IMR-90 (cell line): ENCODE data around the gene MPC1. TPM values are rescaled to one million over a fixed set of nuclear protein-coding genes. Genes with fewer than 3 reads are reported as not detected.

ENCODE experiments used
- ATAC-seq: fragments of 200-7000 bp; cut with Tn5 transposase; 2 replicates; pipeline ENCODE4 v1.9.1; 2020; ENCODE audit warnings: low read depth, mild to moderate bottlenecking, moderate library complexity
- BruUV-seq: library from RNA; stranded (reverse); fragments of 400-500 nt; replicated peaks from 2 replicates; lab custom pipeline; 2021; lab: Mats Ljungman, UMichigan
- CTCF ChIA-PET: fragments of 300-600 bp; formaldehyde crosslinking; extraction: SDS; loops from one replicate; lab custom pipeline; 2021; ENCODE audit warnings: antibody characterized with exemption; lab: Yijun Ruan, JAX
- POLR2A ChIA-PET: fragments of 300-600 bp; sonication (Branson Sonifier 250); formaldehyde crosslinking; loops from one replicate; lab custom pipeline; 2022; ENCODE audit warnings: antibody characterized with exemption; ENCODE audit not compliant: unreplicated experiment; lab: Charles Lee
- DNase-seq: peaks from one replicate; pipeline ENCODE4 v3.0.0; 2013
- H2AFZ ChIP-seq: replicated peaks from 2 replicates; pipeline ENCODE3; 2013; ENCODE audit warnings: low read length, mild to moderate bottlenecking; ENCODE audit not compliant: poor library complexity
- H2AK5ac ChIP-seq: 2 replicates; pipeline ENCODE4 v1.6.1; 2013; ENCODE audit warnings: low read depth, low read length, inconsistent platforms
- H2AK9ac ChIP-seq: replicated peaks from 2 replicates; pipeline ENCODE3; 2013; ENCODE audit warnings: mild to moderate bottlenecking, low read depth, low read length, moderate library complexity; ENCODE audit not compliant: poor library complexity
- H2BK120ac ChIP-seq: 2 replicates; pipeline ENCODE4 v1.6.1; 2013; ENCODE audit warnings: low read depth, low read length, inconsistent platforms
- H2BK15ac ChIP-seq: 3 replicates; pipeline ENCODE4 v1.6.1; 2013; ENCODE audit warnings: low read depth, low read length, inconsistent platforms
- H2BK20ac ChIP-seq: 2 replicates; pipeline ENCODE4 v1.6.1; 2013; ENCODE audit warnings: low read depth, mild to moderate bottlenecking, inconsistent platforms, low read length, moderate library complexity
- H2BK5ac ChIP-seq: 2 replicates; pipeline ENCODE4 v1.6.1; 2013; ENCODE audit warnings: mild to moderate bottlenecking, low read depth, low read length, inconsistent platforms; ENCODE audit not compliant: poor library complexity, severe bottlenecking
- H3K14ac ChIP-seq: replicated peaks from 2 replicates; pipeline ENCODE4 v1.6.1; 2013; ENCODE audit warnings: low read depth, low read length, inconsistent platforms
- H3K18ac ChIP-seq: 2 replicates; pipeline ENCODE4 v1.6.1; 2013; ENCODE audit warnings: low read depth, low read length, control low read depth
- H3K23ac ChIP-seq: 2 replicates; pipeline ENCODE4 v1.6.1; 2013; ENCODE audit warnings: low read depth, low read length, inconsistent platforms
- H3K27ac ChIP-seq: 2 replicates; pipeline ENCODE4 v1.5.1; 2013; ENCODE audit warnings: mild to moderate bottlenecking, control low read depth, low read length; ENCODE audit not compliant: insufficient read depth
- H3K27me3 ChIP-seq: 2 replicates; pipeline ENCODE4 v1.6.1; 2013; ENCODE audit warnings: low read length; ENCODE audit not compliant: control insufficient read depth, insufficient read depth
- H3K36me3 ChIP-seq: 2 replicates; pipeline ENCODE4 v1.6.1; 2013; ENCODE audit warnings: low read length, mixed read lengths; ENCODE audit not compliant: control insufficient read depth, insufficient read depth
- H3K4ac ChIP-seq: 2 replicates; pipeline ENCODE4 v1.6.1; 2013; ENCODE audit warnings: low read depth, low read length, inconsistent platforms
- H3K4me1 ChIP-seq: 2 replicates; pipeline ENCODE4 v1.6.1; 2013; ENCODE audit warnings: low read length, mixed read lengths; ENCODE audit not compliant: control insufficient read depth, insufficient read depth
- H3K4me2 ChIP-seq: 2 replicates; pipeline ENCODE4 v1.6.1; 2013; ENCODE audit warnings: low read depth, mild to moderate bottlenecking, control low read depth, low read length, moderate library complexity
- H3K4me3 ChIP-seq: 2 replicates; pipeline ENCODE4 v1.5.1; 2013; ENCODE audit warnings: low read depth, mild to moderate bottlenecking, control low read depth, low read length, moderate library complexity; ENCODE audit not compliant: insufficient read depth
- H3K56ac ChIP-seq: 2 replicates; pipeline ENCODE4 v1.6.1; 2013; ENCODE audit warnings: low read length, inconsistent platforms; ENCODE audit not compliant: insufficient read depth; ENCODE audit errors: extremely low read depth
- H3K79me1 ChIP-seq, 2 experiments: 2 replicates each; pipeline ENCODE4 v1.6.1; 2013; ENCODE audit warnings: low read length in 2 of 2, inconsistent platforms in 1 of 2, low read depth in 1 of 2
- H3K9ac ChIP-seq: 2 replicates; pipeline ENCODE4 v1.6.1; 2013; ENCODE audit warnings: low read depth, low read length, control low read depth
- H3K9me1 ChIP-seq: 2 replicates; pipeline ENCODE4 v1.6.1; 2013; ENCODE audit warnings: low read length, inconsistent platforms; ENCODE audit not compliant: insufficient read depth
- H3K9me3 ChIP-seq: 2 replicates; pipeline ENCODE4 v1.6.1; 2013; ENCODE audit warnings: low read length; ENCODE audit not compliant: control insufficient read depth, insufficient read depth
- H4K20me1 ChIP-seq: 2 replicates; pipeline ENCODE4 v1.6.1; 2013; ENCODE audit warnings: low read length, inconsistent platforms; ENCODE audit not compliant: insufficient read depth
- H4K5ac ChIP-seq: 2 replicates; pipeline ENCODE4 v1.6.1; 2013; ENCODE audit warnings: mild to moderate bottlenecking, low read depth, low read length, control low read depth
- H4K8ac ChIP-seq, 2 experiments: 2 replicates each; pipeline ENCODE4 v1.6.1; 2013; ENCODE audit warnings: low read depth in 2 of 2, low read length in 2 of 2, control low read depth in 1 of 2, inconsistent platforms in 1 of 2
- H4K91ac ChIP-seq: 2 replicates; pipeline ENCODE4 v1.6.1; 2013; ENCODE audit warnings: low read depth, low read length, inconsistent platforms; ENCODE audit not compliant: insufficient read depth
- BHLHE40 ChIP-seq: fragments of 150-350 bp; IDR thresholded peaks from 2 replicates; pipeline ENCODE4 v1.6.1; 2016; ENCODE audit warnings: mild to moderate bottlenecking, low read depth, low read length
- CEBPB ChIP-seq: IDR thresholded peaks from 2 replicates; pipeline ENCODE4 v1.6.1; 2012; ENCODE audit warnings: low read depth, low read length, improper control_type of control experiment
- CHD1 ChIP-seq: IDR thresholded peaks from 2 replicates; pipeline ENCODE4 v1.6.1; 2012; ENCODE audit warnings: low read depth, low read length, improper control_type of control experiment
- ELK1 ChIP-seq: fragments of 150-350 bp; IDR thresholded peaks from 2 replicates; pipeline ENCODE4 v1.6.1; 2016; ENCODE audit warnings: low read depth, mild to moderate bottlenecking, low read length, moderate library complexity, borderline replicate concordance
- RAD21 ChIP-seq: IDR thresholded peaks from 2 replicates; pipeline ENCODE4 v1.6.1; 2012; ENCODE audit warnings: low read length, improper control_type of control experiment
- RCOR1 ChIP-seq: IDR thresholded peaks from 2 replicates; pipeline ENCODE4 v1.6.1; 2012; ENCODE audit warnings: mild to moderate bottlenecking, low read length, improper control_type of control experiment; ENCODE audit not compliant: insufficient replicate concordance
- SMC3 ChIP-seq: fragments of 150-350 bp; IDR thresholded peaks from 2 replicates; pipeline ENCODE4 v1.6.1; 2016; ENCODE audit warnings: low read depth, mild to moderate bottlenecking, antibody characterized with exemption, low read length, moderate library complexity
- WGBS, 2 experiments: methylation state at CpG; one replicate each; pipeline versions ENCODE4 v1.1.5 to v1.1.7; 2013; ENCODE audit warnings: missing lambda C conversion rate in 2 of 2; ENCODE audit not compliant: insufficient read length in 1 of 2; ENCODE audit errors: extremely low coverage in 2 of 2; 5-methylcytosine and 5-hydroxymethylcytosine counted together
- dilution Hi-C: fragments of 300-500 bp; cut with HindIII; formaldehyde crosslinking; loops from one replicate; pipeline ENCODE4 v1.14.3; 2018; ENCODE audit warnings: low sequenced_read_pairs; ENCODE audit not compliant: unreplicated experiment
- in situ Hi-C: fragments of 300-500 bp; cut with MboI; formaldehyde crosslinking; loops from 3 replicates; pipeline ENCODE4 v1.14.3; 2019; ENCODE audit warnings: low sequenced_read_pairs, inconsistent platforms, mixed read lengths
- intact Hi-C: fragments of 100-400 bp; cut with micrococcal nuclease; formaldehyde crosslinking; loops from 2 replicates; pipeline ENCODE4 v1.10.0; 2022
- polyA plus RNA-seq, 3 experiments: library from polyadenylated mRNA; depleted of rRNA; stranded (reverse); fragments of >200 nt; gene quantifications; 2 replicates each; pipeline ENCODE4 v1.2.3, GENCODE V29; 2012; ENCODE audit warnings: low replicate concordance in 1 of 3
- total RNA-seq: library from RNA; depleted of rRNA; stranded (reverse); fragments of >200 nt; gene quantifications from 2 replicates; pipeline ENCODE4 v1.2.3, GENCODE V29; 2012

MPC1 gene
- total and polyA plus RNA-seq, 2 of the 4 experiments (the other 2 are of a cell fraction): 10.9 to 12.0 TPM

- Histone ChIP-seq H3K36me3 (no peaks in the 10 kb centered on the region), H4K91ac (no peak overlapping the region), H4K20me1 (no peaks in the 10 kb centered on the region), H3K4me3 (no peak overlapping the region), H3K27ac (no peak overlapping the region), H3K4ac (no peak overlapping the region), H3K79me1 (no peaks in the 10 kb centered on the region), H3K14ac (no peak overlapping the region), H3K27me3 (peaks cover 19% of the 10 kb centered on the region), H3K23ac (no peak overlapping the region), H2BK20ac (no peak overlapping the region), H4K8ac (no peak overlapping the region), H2BK15ac (no peak overlapping the region), H4K5ac (no peak overlapping the region), H3K56ac (no peak overlapping the region), H2AFZ (no peak overlapping the region), H2AK5ac (no peak overlapping the region), H3K9me1 (no peaks in the 10 kb centered on the region), H3K9me3 (no peaks in the 10 kb centered on the region; the same call in 1 of the 2 replicates), H3K4me2 (peak overlapping the region; percentile 75), H2AK9ac (no peak overlapping the region), H3K9ac (no peak overlapping the region), H3K18ac (no peak overlapping the region), H2BK5ac (no peak overlapping the region), H3K4me1 (peaks cover 2% of the 10 kb centered on the region; the same call in 1 of the 2 replicates), H2BK120ac (no peak overlapping the region)
- intact Hi-C loops (no loop called here), dilution Hi-C loops (no loop called here), in situ Hi-C loops (no loop called here)
- no TSS peak for BruUV-seq
- TF ChIP-seq CHD1 (no peak), BHLHE40 (no peak), RCOR1 (no peak), SMC3 (no peak), CEBPB (no peak), ELK1 (no peak), RAD21 (no peak)
- DNase-seq (no peak), ATAC-seq (peak; percentile 51)
- CTCF ChIA-PET: no interaction called here
- no CpG with 5 or more reads among the region's 4 CpGs for WGBS, 2 experiments
- POLR2A ChIA-PET: no interaction called here
These were observed 30.9 kb downstream of the MPC1 start for GRCh38 chr6:166351715-166352285.
